MCF 10A (cell line): ENCODE measurements around the gene QPCTL. TPM values are rescaled to one million over a fixed set of nuclear protein-coding genes. Genes with fewer than 3 reads are reported as not detected.

Experiments
- BruUV-seq: library from RNA; stranded (reverse); fragments of 400-500 nt; replicated peaks from 2 replicates; lab custom pipeline; 2021; lab: Mats Ljungman, UMichigan
- CTCF ChIA-PET: fragments of 300-600 bp; sonication (Branson Sonifier 250); formaldehyde crosslinking; extraction: SDS; loops from one replicate; lab custom pipeline; 2021; ENCODE audit warnings: antibody characterized with exemption, inconsistent platforms; lab: Yijun Ruan, JAX
- POLR2A ChIA-PET: fragments of 300-600, 350-650 bp; sonication (Branson Sonifier 250); formaldehyde crosslinking; extraction: SDS; loops from one replicate; lab custom pipeline; 2020; ENCODE audit warnings: antibody characterized with exemption, inconsistent platforms; lab: Yijun Ruan, JAX
- DNase-seq: peaks from one replicate; pipeline ENCODE4 v3.0.0-alpha.2; 2018; ENCODE audit not compliant: unreplicated experiment
- H3K27ac Mint-ChIP-seq: one replicate; pipeline ENCODE4 v1.8.0; 2022; ENCODE audit warnings: mild to moderate bottlenecking, low read depth, mixed read lengths; ENCODE audit not compliant: unreplicated experiment
- H3K27me3 Mint-ChIP-seq: one replicate; pipeline ENCODE4 v1.8.0; 2022; ENCODE audit warnings: mixed read lengths; ENCODE audit not compliant: insufficient read depth, unreplicated experiment
- H3K36me3 Mint-ChIP-seq: one replicate; pipeline ENCODE4 v1.8.0; 2022; ENCODE audit warnings: mild to moderate bottlenecking, moderate library complexity, mixed read lengths; ENCODE audit not compliant: insufficient read depth, unreplicated experiment
- H3K4me1 Mint-ChIP-seq: one replicate; pipeline ENCODE4 v1.8.0; 2022; ENCODE audit warnings: mixed read lengths; ENCODE audit not compliant: insufficient read depth, unreplicated experiment
- H3K4me3 Mint-ChIP-seq: one replicate; pipeline ENCODE4 v1.8.0; 2022; ENCODE audit warnings: mild to moderate bottlenecking, moderate library complexity, mixed read lengths; ENCODE audit not compliant: unreplicated experiment
- H3K9me3 Mint-ChIP-seq: one replicate; pipeline ENCODE4 v1.8.0; 2022; ENCODE audit warnings: mixed read lengths; ENCODE audit not compliant: unreplicated experiment
- intact Hi-C: fragments of 100-400 bp; cut with micrococcal nuclease; formaldehyde crosslinking; loops from 2 replicates; pipeline ENCODE4 v1.14.1; 2022
- total RNA-seq: library from RNA; stranded (reverse); gene quantifications from 2 replicates; pipeline ENCODE4 v1.2.3, GENCODE V29; 2022
- TF ChIP-seq, protein P1 (sequence below): fragments of 200-600 bp; IDR thresholded peaks from one replicate; pipeline ENCODE4 v1.8.0; 2022; ENCODE audit warnings: antibody characterized with exemption, mild to moderate bottlenecking; ENCODE audit not compliant: unreplicated experiment

The QPCTL gene
- total RNA-seq, 1 experiment from 2014 or later = 14.9 TPM

DNA sequence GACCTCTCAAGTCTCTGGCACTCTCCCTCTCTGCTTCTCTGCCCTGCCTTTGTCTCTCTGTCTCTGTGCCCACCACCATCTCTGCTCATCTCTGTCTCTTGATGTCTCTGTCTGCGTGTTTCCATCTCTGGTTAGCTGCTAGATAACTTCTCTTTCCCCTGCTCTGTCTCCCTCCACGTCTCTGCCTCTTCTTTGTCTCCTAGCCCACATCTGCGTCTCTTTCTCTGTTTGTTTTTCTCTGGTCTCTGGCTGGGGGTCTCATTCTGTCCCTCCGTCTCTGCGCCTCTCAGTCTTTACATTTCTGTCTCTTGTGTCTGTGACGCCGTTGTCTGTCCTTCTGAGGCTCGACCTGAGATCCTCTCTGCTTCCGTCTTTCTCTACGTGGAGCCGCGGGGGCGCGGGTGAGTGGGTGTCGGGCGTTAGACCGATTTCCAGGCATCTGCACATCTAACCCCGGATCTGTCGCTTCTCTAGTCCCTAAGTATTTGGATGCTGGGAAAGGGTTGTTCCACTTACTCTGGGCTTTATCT is 24.1 kb upstream of the QPCTL start:
- Mint-ChIP-seq H3K27ac (peak overlapping the region; percentile 57), H3K36me3 (peaks cover 5% of the 10 kb centered on the region), H3K9me3 (no peaks in the 10 kb centered on the region), H3K4me3 (peak overlapping the region; percentile 68), H3K27me3 (peaks cover 19% of the 10 kb centered on the region), H3K4me1 (peaks cover 28% of the 10 kb centered on the region)
- TF ChIP-seq, protein P1, sequence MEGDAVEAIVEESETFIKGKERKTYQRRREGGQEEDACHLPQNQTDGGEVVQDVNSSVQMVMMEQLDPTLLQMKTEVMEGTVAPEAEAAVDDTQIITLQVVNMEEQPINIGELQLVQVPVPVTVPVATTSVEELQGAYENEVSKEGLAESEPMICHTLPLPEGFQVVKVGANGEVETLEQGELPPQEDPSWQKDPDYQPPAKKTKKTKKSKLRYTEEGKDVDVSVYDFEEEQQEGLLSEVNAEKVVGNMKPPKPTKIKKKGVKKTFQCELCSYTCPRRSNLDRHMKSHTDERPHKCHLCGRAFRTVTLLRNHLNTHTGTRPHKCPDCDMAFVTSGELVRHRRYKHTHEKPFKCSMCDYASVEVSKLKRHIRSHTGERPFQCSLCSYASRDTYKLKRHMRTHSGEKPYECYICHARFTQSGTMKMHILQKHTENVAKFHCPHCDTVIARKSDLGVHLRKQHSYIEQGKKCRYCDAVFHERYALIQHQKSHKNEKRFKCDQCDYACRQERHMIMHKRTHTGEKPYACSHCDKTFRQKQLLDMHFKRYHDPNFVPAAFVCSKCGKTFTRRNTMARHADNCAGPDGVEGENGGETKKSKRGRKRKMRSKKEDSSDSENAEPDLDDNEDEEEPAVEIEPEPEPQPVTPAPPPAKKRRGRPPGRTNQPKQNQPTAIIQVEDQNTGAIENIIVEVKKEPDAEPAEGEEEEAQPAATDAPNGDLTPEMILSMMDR = no peak
- no TSS peak for BruUV-seq
- intact Hi-C loops = no loop called here
- CTCF ChIA-PET = interaction anchor here (1.0 kb wide), 1 partner anchor 49 kb away, joined by 5 read pairs; no protein-coding TSS in a partner anchor
- no peak for DNase-seq
- POLR2A ChIA-PET = interaction anchor here (0.6 to 1.8 kb wide), 7 partner anchors 7 to 778 kb away, joined by 3 to 6 read pairs (median 4); partner anchors contain the start of genes QPCTL and SNRPD2

DNA sequence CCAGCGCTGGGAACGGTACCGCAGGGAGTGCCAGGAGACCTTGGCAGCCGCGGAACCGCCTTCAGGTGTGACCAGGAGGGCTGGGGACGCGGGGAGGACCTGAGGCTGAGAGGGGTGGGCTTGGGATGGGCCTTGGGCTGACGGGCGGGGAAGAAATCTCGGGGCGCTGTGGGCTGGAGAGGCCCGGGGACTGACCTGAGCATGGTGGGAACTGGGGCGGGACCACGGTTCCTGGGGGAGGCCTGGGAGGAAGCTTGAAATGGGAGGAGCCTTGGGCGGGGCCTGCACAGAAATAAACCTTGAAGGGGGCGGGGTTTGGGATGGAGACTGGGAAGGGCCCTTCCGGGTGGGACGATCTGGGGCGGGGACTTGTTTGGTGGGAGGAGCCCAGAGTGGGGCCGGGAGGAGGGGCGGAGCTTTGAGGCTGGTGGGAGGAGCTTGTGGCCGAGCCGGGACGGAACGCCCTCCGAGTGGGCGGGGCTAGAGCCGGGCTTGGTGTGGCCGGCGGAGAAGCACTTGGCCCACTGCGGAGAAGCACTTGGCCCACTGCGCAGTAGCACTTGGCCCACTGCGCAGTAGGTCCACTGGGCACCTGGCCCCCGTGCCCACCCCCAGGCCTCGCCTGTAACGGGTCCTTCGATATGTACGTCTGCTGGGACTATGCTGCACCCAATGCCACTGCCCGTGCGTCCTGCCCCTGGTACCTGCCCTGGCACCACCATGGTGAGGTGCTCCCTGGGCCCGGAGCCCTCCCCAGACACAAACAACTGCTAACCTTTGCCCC is 21.6 kb upstream of the QPCTL start:
- CTCF ChIA-PET = interaction anchor here (1.1 kb wide), 1 partner anchor 29 kb away, joined by 3 read pairs; no protein-coding TSS in a partner anchor
- Mint-ChIP-seq H3K9me3 (no peaks in the 10 kb centered on the region), H3K27me3 (peaks cover 19% of the 10 kb centered on the region), H3K36me3 (peaks cover 5% of the 10 kb centered on the region), H3K4me1 (peaks cover 28% of the 10 kb centered on the region), H3K4me3 (no peak overlapping the region), H3K27ac (no peak overlapping the region)
- intact Hi-C loops = no loop called here
- no TSS peak for BruUV-seq
- TF ChIP-seq, protein P1 = no peak
- peak; percentile 49 for DNase-seq
- POLR2A ChIA-PET = interaction anchor here (0.5 kb wide), 1 partner anchor 155 kb away, joined by 3 read pairs; no protein-coding TSS in a partner anchor

DNA sequence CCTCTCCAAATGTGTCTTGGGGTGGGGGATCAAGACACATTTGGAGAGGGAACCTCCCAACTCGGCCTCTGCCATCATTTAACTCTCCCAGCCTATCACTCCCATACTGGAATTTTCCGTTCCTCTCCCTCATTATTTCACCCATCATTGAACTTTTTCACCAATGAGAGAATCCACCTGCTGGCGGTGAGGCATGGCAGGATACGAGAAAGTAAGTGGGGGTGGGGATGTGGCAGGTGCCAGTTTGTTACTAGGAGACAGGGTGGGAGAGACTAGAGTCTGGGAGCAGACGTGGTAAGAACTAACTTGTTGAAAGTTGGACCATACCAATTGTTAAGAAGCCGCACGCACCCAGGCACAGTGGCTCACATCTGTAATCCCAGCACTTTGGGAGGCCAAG is 17.5 kb upstream of the QPCTL start:
- BruUV-seq = no TSS peak
- ChIA-PET POLR2A (interaction anchor here (1.5 kb wide), 1 partner anchor 17 kb away, joined by 4 read pairs; the partner anchor contains the start of gene SNRPD2), CTCF (interaction anchor here (1.8 kb wide), 1 partner anchor 19 kb away, joined by 8 read pairs; no protein-coding TSS in a partner anchor)
- H3K9me3 Mint-ChIP-seq = no peaks in the 10 kb centered on the region
- H3K4me3 Mint-ChIP-seq = no peak overlapping the region
- H3K27ac Mint-ChIP-seq = no peak overlapping the region
- H3K4me1 Mint-ChIP-seq = peaks cover 6% of the 10 kb centered on the region
- no peak for DNase-seq
- intact Hi-C loops = no loop called here
- H3K27me3 Mint-ChIP-seq = no peaks in the 10 kb centered on the region
- no peaks in the 10 kb centered on the region for H3K36me3 Mint-ChIP-seq
- TF ChIP-seq, protein P1 = no peak

DNA sequence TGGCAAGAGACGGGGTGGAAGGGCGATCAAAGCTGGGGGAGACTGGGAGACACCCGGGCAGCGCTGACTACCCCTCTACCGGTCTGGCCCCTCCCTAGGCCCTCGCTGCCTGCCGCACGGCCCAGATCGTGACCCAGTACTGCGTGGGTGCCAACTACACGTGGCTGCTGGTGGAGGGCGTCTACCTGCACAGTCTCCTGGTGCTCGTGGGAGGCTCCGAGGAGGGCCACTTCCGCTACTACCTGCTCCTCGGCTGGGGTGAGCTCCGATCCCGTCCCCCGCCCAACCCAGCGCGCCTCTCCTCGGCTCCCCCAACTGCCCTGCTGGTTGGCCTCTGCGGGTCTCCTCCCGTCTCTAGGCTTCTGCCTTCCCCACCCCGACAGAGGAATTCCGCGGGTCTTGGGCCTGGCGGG is 15.6 kb upstream of the QPCTL start:
- Mint-ChIP-seq H3K9me3 (no peaks in the 10 kb centered on the region), H3K4me1 (peaks cover 8% of the 10 kb centered on the region), H3K4me3 (no peak overlapping the region), H3K27me3 (no peaks in the 10 kb centered on the region), H3K36me3 (no peaks in the 10 kb centered on the region), H3K27ac (no peak overlapping the region)
- no peak for DNase-seq
- ChIA-PET CTCF (interaction anchor here (0.6 to 0.8 kb wide), 4 partner anchors 11 to 38 kb away, joined by 3 read pairs; no protein-coding TSS in a partner anchor), POLR2A (no interaction called here)
- TF ChIP-seq, protein P1 = no peak
- intact Hi-C loops = no loop called here
- no TSS peak for BruUV-seq
